Measurements from ENCODE around the gene BICC1. TPM values are rescaled to one million over a fixed set of nuclear protein-coding genes. Genes with fewer than 3 reads are reported as not detected.

Gene BICC1
- total and polyA plus RNA-seq, 2 of the 8 experiments (the other 6 are each of a cell fraction or from before 2014, with no cell fraction given): 0.20 to 0.73 TPM

- Histone ChIP-seq H2BK15ac (ENCODE audit: low read length) (no peak overlapping the region), H3K4ac (replicated peaks; ENCODE audit: insufficient read length, low read depth, low read length) (no peak overlapping the region), H3K27me3 (replicated peaks in 1 of 4; ENCODE audit: control insufficient read depth in 3 of 4, extremely low read depth in 1 of 4, insufficient read depth in 3 of 4, low read length in 3 of 4) (no peaks in the 10 kb centered on the region), H2BK20ac (ENCODE audit: low read length) (no peak overlapping the region), H3K4me2 (ENCODE audit: insufficient read depth in 1 of 2, low read depth in 2 of 2, low read length in 2 of 2) (no peak overlapping the region), H3K23me2 (ENCODE audit: low read depth, low read length) (no peaks in the 10 kb centered on the region), H3K9me3 (ENCODE audit: insufficient read depth in 2 of 2, low read depth in 1 of 2, low read length in 1 of 2) (no peaks in the 10 kb centered on the region), H2BK5ac (ENCODE audit: low read depth, low read length) (no peak overlapping the region), H3K27ac (ENCODE audit: low read depth, low read length) (no peak overlapping the region), H3K4me3 (ENCODE audit: extremely low read depth in 1 of 4, insufficient read depth in 2 of 4, low read depth in 3 of 4, low read length in 4 of 4) (no peak overlapping the region), H2AFZ (ENCODE audit: low read length) (no peak overlapping the region), H2AK5ac (ENCODE audit: low read depth, low read length) (no peak overlapping the region), H2BK12ac (ENCODE audit: low read depth, low read length) (no peak overlapping the region), H3K79me1 (ENCODE audit: low read depth, low read length) (no peaks in the 10 kb centered on the region), H4K8ac (ENCODE audit: extremely low read depth, insufficient read depth, low read length) (no peak overlapping the region), H3K79me2 (ENCODE audit: control insufficient read depth in 1 of 2, insufficient read depth in 2 of 2, low read length in 2 of 2) (no peaks in the 10 kb centered on the region), H4K20me1 (replicated peaks in 1 of 2; ENCODE audit: control insufficient read depth in 1 of 2, insufficient read depth in 2 of 2, low read length in 2 of 2) (no peaks in the 10 kb centered on the region), H4K91ac (replicated peaks; ENCODE audit: insufficient read length, low read length) (no peak overlapping the region), H4K5ac (ENCODE audit: insufficient read length, low read depth, low read length) (no peak overlapping the region), H3K14ac (ENCODE audit: insufficient read length) (no peak overlapping the region), H3K23ac (ENCODE audit: insufficient read length) (no peak overlapping the region), H3K18ac (ENCODE audit: extremely low read depth, low read length) (no peak overlapping the region), H3K9ac (replicated peaks in 1 of 4; ENCODE audit: extremely low read depth in 1 of 4, low read depth in 3 of 4, low read length in 3 of 4) (no peak overlapping the region), H2BK120ac (replicated peaks; ENCODE audit: low read depth, low read length) (no peak overlapping the region), H3K56ac (replicated peaks; ENCODE audit: insufficient read length, low read depth, low read length) (no peak overlapping the region), H3K4me1 (replicated peaks in 1 of 4; ENCODE audit: control insufficient read depth in 3 of 4, insufficient read depth in 4 of 4, low read length in 3 of 4) (peaks cover 0 to 2% (median 0%) of the 10 kb centered on the region in 4 experiments; a peak in 1 of 7 replicates), H3K36me3 (ENCODE audit: control insufficient read depth in 2 of 4, insufficient read depth in 4 of 4, low read length in 3 of 4) (no peaks in the 10 kb centered on the region)
- CTCF ChIA-PET (ENCODE audit: partially characterized antibody): interaction anchor here (0.6 to 1.6 kb wide), 6 partner anchors 12 to 330 kb away, joined by 3 to 8 read pairs (median 4); no protein-coding TSS in a partner anchor
- DNase-seq (ENCODE audit: low read depth in 1 of 2, low spot score in 2 of 2): no peak
- no peak for FAIRE-seq
- 88% methylated on average over 4 of the region's 4 CpGs; no CpG with 5 or more reads in 1 of the 2 experiments for WGBS, 2 experiments (ENCODE audit: extremely low coverage in 1 of 2, insufficient coverage in 1 of 2, insufficient read length in 1 of 2, insufficient replicate concordance in 2 of 2, low coverage in 1 of 2, low lambda C conversion rate in 2 of 2, missing lambda C conversion rate in 1 of 2)
- POLR2A ChIA-PET (ENCODE audit: partially characterized antibody): no interaction called here
- TF ChIP-seq RAD21 (IDR thresholded peaks at IDR 0.05 in 1 of 2, conservative IDR thresholded peaks at IDR 0.05 in 1 of 2; ENCODE audit: low read depth in 2 of 2, low read length in 2 of 2) (peak; percentile 18 to 22; a peak in 2 of 4 replicates), ATF2 (IDR thresholded peaks at IDR 0.05; ENCODE audit: low read length) (no peak)
Observed at GRCh38 chr10:58843760-58844159, 331.1 kb downstream of the BICC1 start.
